ENCODE data around the gene KRTAP4-7. TPM values are rescaled to one million over a fixed set of nuclear protein-coding genes. Genes with fewer than 3 reads are reported as not detected.

The KRTAP4-7 gene
- total RNA-seq, 4 donors from 2014 or later = 0.54 to 73.1 (median 2.4) TPM; not detected in 1

GRCh38 chr17:41133880-41134735, 50.2 kb downstream of the KRTAP4-7 start:
- DNase-seq (ENCODE audit: low spot score in 2 of 2) = no peak
- intact Hi-C loops (cut with DNase I; ENCODE audit: low total_unique reads) = no loop called here
- no peak for TF ChIP-seq POLR2A (IDR thresholded peaks at IDR 0.05)
- no peak for TF ChIP-seq CTCF (IDR thresholded peaks at IDR 0.05)
- 50 to 52% methylated on average over 2 of the region's 2 CpGs for WGBS, 2 donors
- no peak overlapping the region for H3K4me3 ChIP-seq (ENCODE audit: low read depth, poor library complexity, severe bottlenecking)

Other genes with a start within 250 kb of the KRTAP4-7 start
- gene KRT12, start 216.9 kb upstream of the KRTAP4-7 start, total RNA-seq = not detected
- gene KRT20, start 198.9 kb upstream of the KRTAP4-7 start, total RNA-seq = under 1 TPM in 1 of 4 donors, not detected in 3; 0.12 TPM
- gene KRT23, start 146.5 kb upstream of the KRTAP4-7 start, total RNA-seq = 100 to 1,000 TPM; 302 to 577 (median 454) TPM
- 1 to 10 TPM in 1 of 4 donors, under 1 TPM in 1, not detected in 2; 0.51 to 8.8 TPM for gene KRT39, start 117.2 kb upstream of the KRTAP4-7 start, total RNA-seq
- 10 to 100 TPM in 1 of 4 donors, not detected in 3; 12.3 TPM for gene KRT40, start 99.8 kb upstream of the KRTAP4-7 start, total RNA-seq
- gene KRTAP3-3, start 90.0 kb upstream of the KRTAP4-7 start, total RNA-seq = 10 to 100 TPM in 1 of 4 donors, not detected in 3; 11.6 TPM
- gene KRTAP3-2, start 84.2 kb upstream of the KRTAP4-7 start, total RNA-seq = 10 to 100 TPM in 1 of 4 donors, not detected in 3; 84.1 TPM
- gene KRTAP3-1, start 75.0 kb upstream of the KRTAP4-7 start, total RNA-seq = 10 to 100 TPM in 1 of 4 donors, 1 to 10 TPM in 1, not detected in 2; 4.0 to 83.2 TPM
- 100 to 1,000 TPM in 1 of 4 donors, 10 to 100 TPM in 1, under 1 TPM in 1, not detected in 1; 0.22 to 168 (median 10.9) TPM for gene KRTAP1-5, start 56.9 kb upstream of the KRTAP4-7 start, total RNA-seq
- 1 to 10 TPM in 1 of 4 donors, not detected in 3; 4.2 TPM for gene KRTAP1-4, start 54.0 kb upstream of the KRTAP4-7 start, total RNA-seq
- 100 to 1,000 TPM in 1 of 4 donors, 1 to 10 TPM in 1, not detected in 2; 1.6 to 107 TPM for gene KRTAP1-3, start 49.3 kb upstream of the KRTAP4-7 start, total RNA-seq
- gene KRTAP1-1, start 42.7 kb upstream of the KRTAP4-7 start, total RNA-seq = 100 to 1,000 TPM in 1 of 4 donors, 1 to 10 TPM in 1, under 1 TPM in 1, not detected in 1; 0.32 to 195 (median 5.1) TPM
- gene KRTAP2-1, start 36.8 kb upstream of the KRTAP4-7 start, total RNA-seq = 10 to 100 TPM in 1 of 4 donors, 1 to 10 TPM in 1, not detected in 2; 7.0 to 83.9 TPM
- gene KRTAP2-2, start 28.9 kb upstream of the KRTAP4-7 start, total RNA-seq = 10 to 100 TPM in 1 of 4 donors, 1 to 10 TPM in 1, not detected in 2; 3.6 to 58.7 TPM
- 10 to 100 TPM in 1 of 4 donors, 1 to 10 TPM in 1, not detected in 2; 3.9 to 12.8 TPM for gene KRTAP2-3, start 24.0 kb upstream of the KRTAP4-7 start, total RNA-seq
- 10 to 100 TPM in 1 of 4 donors, not detected in 3; 61.4 TPM for gene KRTAP2-4, start 18.3 kb upstream of the KRTAP4-7 start, total RNA-seq
- 10 to 100 TPM in 1 of 4 donors, not detected in 3; 27.3 TPM for gene KRTAP4-8, start 14.0 kb downstream of the KRTAP4-7 start, total RNA-seq
- not detected for gene KRTAP4-16, start 18.1 kb downstream of the KRTAP4-7 start, total RNA-seq
- gene KRTAP4-9, start 21.2 kb downstream of the KRTAP4-7 start, total RNA-seq = 10 to 100 TPM in 1 of 4 donors, 1 to 10 TPM in 1, under 1 TPM in 1, not detected in 1; 0.44 to 73.5 (median 2.6) TPM
- 10 to 100 TPM in 1 of 4 donors, under 1 TPM in 1, not detected in 2; 0.89 to 20.6 TPM for gene KRTAP4-11, start 34.2 kb downstream of the KRTAP4-7 start, total RNA-seq
- gene KRTAP4-12, start 40.0 kb downstream of the KRTAP4-7 start, total RNA-seq = 10 to 100 TPM in 1 of 4 donors, not detected in 3; 57.0 TPM
- 10 to 100 TPM in 1 of 4 donors, under 1 TPM in 1, not detected in 2; 0.25 to 54.3 TPM for gene KRTAP4-6, start 56.4 kb downstream of the KRTAP4-7 start, total RNA-seq
- gene KRTAP4-5, start 65.7 kb downstream of the KRTAP4-7 start, total RNA-seq = 10 to 100 TPM in 1 of 4 donors, under 1 TPM in 1, not detected in 2; 0.34 to 14.9 TPM
- 100 to 1,000 TPM in 1 of 4 donors, under 1 TPM in 1, not detected in 2; 0.84 to 102 TPM for gene KRTAP4-4, start 76.6 kb downstream of the KRTAP4-7 start, total RNA-seq
- gene KRTAP4-3, start 84.1 kb downstream of the KRTAP4-7 start, total RNA-seq = 10 to 100 TPM in 1 of 4 donors, 1 to 10 TPM in 1, not detected in 2; 1.2 to 54.0 TPM
- 10 to 100 TPM in 1 of 4 donors, 1 to 10 TPM in 1, not detected in 2; 5.0 to 75.4 TPM for gene KRTAP4-2, start 94.1 kb downstream of the KRTAP4-7 start, total RNA-seq
- gene KRTAP4-1, start 100.8 kb downstream of the KRTAP4-7 start, total RNA-seq = 10 to 100 TPM in 1 of 4 donors, 1 to 10 TPM in 1, not detected in 2; 2.1 to 66.2 TPM
- gene KRTAP9-1, start 105.7 kb downstream of the KRTAP4-7 start, total RNA-seq = under 1 TPM in 1 of 4 donors, not detected in 3; 0.91 TPM
- gene KRTAP9-2, start 142.5 kb downstream of the KRTAP4-7 start, total RNA-seq = 100 to 1,000 TPM in 1 of 4 donors, 10 to 100 TPM in 1, not detected in 2; 18.1 to 183 TPM
- 100 to 1,000 TPM in 1 of 4 donors, 1 to 10 TPM in 1, under 1 TPM in 1, not detected in 1; 0.27 to 218 (median 8.7) TPM for gene KRTAP9-3, start 148.3 kb downstream of the KRTAP4-7 start, total RNA-seq
- gene KRTAP9-8, start 153.8 kb downstream of the KRTAP4-7 start, total RNA-seq = 100 to 1,000 TPM in 1 of 4 donors, under 1 TPM in 2, not detected in 1; 0.47 to 120 (median 0.97) TPM
- gene KRTAP9-4, start 165.5 kb downstream of the KRTAP4-7 start, total RNA-seq = 100 to 1,000 TPM in 1 of 4 donors, 1 to 10 TPM in 1, under 1 TPM in 1, not detected in 1; 0.37 to 177 (median 2.1) TPM
- gene KRTAP9-9, start 171.2 kb downstream of the KRTAP4-7 start, total RNA-seq = 10 to 100 TPM in 1 of 4 donors, 1 to 10 TPM in 1, not detected in 2; 2.1 to 94.5 TPM
- gene KRTAP9-6, start 181.2 kb downstream of the KRTAP4-7 start, total RNA-seq = under 1 TPM in 2 of 4 donors, not detected in 2; 0.38 to 0.62 TPM
- 10 to 100 TPM in 1 of 4 donors, under 1 TPM in 1, not detected in 2; 0.51 to 17.1 TPM for gene KRTAP9-7, start 191.5 kb downstream of the KRTAP4-7 start, total RNA-seq
- 1 to 10 TPM in 1 of 4 donors, not detected in 3; 2.5 TPM for gene KRTAP29-1, start 218.7 kb downstream of the KRTAP4-7 start, total RNA-seq
- gene KRTAP16-1, start 225.2 kb downstream of the KRTAP4-7 start, total RNA-seq = 1 to 10 TPM in 1 of 4 donors, not detected in 3; 5.9 TPM
- gene KRTAP17-1, start 231.6 kb downstream of the KRTAP4-7 start, total RNA-seq = 10 to 100 TPM in 1 of 4 donors, 1 to 10 TPM in 1, not detected in 2; 1.3 to 38.6 TPM

Data from lower leg skin (tissue), 4 donors.